Osteoblast (primary cell): ENCODE measurements around the gene AFF3. TPM values are rescaled to one million over a fixed set of nuclear protein-coding genes. Genes with fewer than 3 reads are reported as not detected.

Source experiments
- DNase-seq: peaks from one replicate; pipeline ENCODE4 v3.0.0; 2011; ENCODE audit warnings: low spot score, mixed read lengths; ENCODE audit not compliant: insufficient read length; ENCODE audit errors: missing footprints
- H2AFZ ChIP-seq: 2 replicates; pipeline ENCODE4 v1.6.0; 2011; ENCODE audit warnings: mild to moderate bottlenecking, low read length
- H3K27ac ChIP-seq: 2 replicates; pipeline ENCODE4 v1.5.1; 2011; ENCODE audit warnings: mild to moderate bottlenecking, low read depth, low read length, moderate library complexity
- H3K27me3 ChIP-seq: 2 replicates; pipeline ENCODE4 v1.6.0; 2012; ENCODE audit warnings: mild to moderate bottlenecking, control low read depth, inconsistent platforms, low read length, moderate library complexity; ENCODE audit not compliant: insufficient read depth
- H3K36me3 ChIP-seq: 2 replicates; pipeline ENCODE4 v1.5.1; 2011; ENCODE audit warnings: mild to moderate bottlenecking, low read length, control low read depth, moderate library complexity; ENCODE audit not compliant: insufficient read depth
- H3K4me1 ChIP-seq: 2 replicates; pipeline ENCODE4 v1.5.1; 2011; ENCODE audit warnings: mild to moderate bottlenecking, low read length, control low read depth, moderate library complexity; ENCODE audit not compliant: insufficient read depth
- H3K4me2 ChIP-seq: 2 replicates; pipeline ENCODE4 v1.6.0; 2011; ENCODE audit warnings: mild to moderate bottlenecking, low read length; ENCODE audit not compliant: insufficient read depth
- H3K4me3 ChIP-seq: fragments of 200-600 bp; sonication (generic); 3 replicates; pipeline ENCODE4 v1.5.1; 2012; ENCODE audit warnings: mild to moderate bottlenecking, low read length, inconsistent platforms; ENCODE audit not compliant: insufficient read depth
- H3K79me2 ChIP-seq: 2 replicates; pipeline ENCODE4 v1.6.0; 2012; ENCODE audit warnings: mild to moderate bottlenecking, low read length, control low read depth, inconsistent platforms; ENCODE audit not compliant: insufficient read depth
- H3K9me3 ChIP-seq: 2 replicates; pipeline ENCODE4 v1.5.1; 2011; ENCODE audit warnings: low read depth, low read length, control low read depth
- H4K20me1 ChIP-seq: 2 replicates; pipeline ENCODE4 v1.6.0; 2012; ENCODE audit warnings: mild to moderate bottlenecking, low read length, control low read depth; ENCODE audit not compliant: insufficient read depth
- CTCF ChIP-seq: IDR thresholded peaks from 2 replicates; pipeline ENCODE4 v1.5.1; 2011; ENCODE audit warnings: mild to moderate bottlenecking, low read depth, low read length, moderate library complexity; ENCODE audit errors: extremely low read depth
- total RNA-seq: library from RNA; depleted of rRNA; stranded (reverse); fragments of >200 nt; gene quantifications from 2 replicates; pipeline ENCODE4 v1.2.3, GENCODE V29; 2012

The AFF3 gene
- total RNA-seq, 1 donor: 4.3 TPM

DNA sequence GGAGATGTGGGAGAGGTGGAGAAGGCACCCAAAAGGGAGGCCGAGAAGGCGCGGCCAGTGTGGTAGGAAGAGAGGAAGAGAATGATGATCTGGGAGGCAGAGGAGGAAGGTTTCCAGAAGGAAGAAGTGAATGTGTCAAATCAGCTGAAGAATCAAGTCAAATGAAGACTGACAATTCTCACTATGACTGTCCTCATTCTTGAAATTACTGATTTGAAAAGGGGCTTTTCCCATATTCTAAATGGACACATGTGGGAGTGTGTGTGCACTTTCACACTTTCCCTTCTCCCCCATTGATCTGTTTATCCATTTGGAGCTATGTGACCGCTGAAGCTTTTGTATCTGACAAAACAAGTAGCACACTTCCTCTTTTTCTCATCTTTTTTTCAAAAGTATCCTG, 6.1 kb downstream of the AFF3 start:
- Histone ChIP-seq H3K36me3 (no peaks in the 10 kb centered on the region), H4K20me1 (no peaks in the 10 kb centered on the region), H3K9me3 (no peaks in the 10 kb centered on the region), H3K27ac (no peak overlapping the region), H3K27me3 (peaks cover 22% of the 10 kb centered on the region), H2AFZ (no peak overlapping the region), H3K4me1 (no peaks in the 10 kb centered on the region), H3K4me2 (no peak overlapping the region), H3K4me3 (no peak overlapping the region), H3K79me2 (no peaks in the 10 kb centered on the region)
- DNase-seq: no peak
- TF ChIP-seq CTCF: no peak

DNA sequence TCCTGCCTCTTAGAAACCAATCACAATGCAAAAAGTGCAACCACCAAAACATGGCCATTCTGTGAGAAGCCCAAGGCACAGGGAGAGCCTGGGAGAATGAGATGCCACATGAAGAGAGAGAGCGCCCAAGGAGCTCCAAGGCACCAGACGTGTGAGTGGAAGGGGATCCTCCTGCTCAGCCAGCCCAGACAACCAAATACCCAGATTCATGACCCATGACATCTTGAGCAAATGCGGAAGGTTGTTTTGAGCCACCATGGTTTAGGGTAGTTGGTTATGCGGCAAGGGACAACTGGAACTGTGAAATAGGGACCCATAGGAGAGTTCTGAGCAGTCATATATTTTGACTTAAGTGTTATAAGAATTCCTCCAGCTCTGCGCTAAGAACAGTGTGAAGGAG, 7.0 kb downstream of the AFF3 start:
- peaks cover 22% of the 10 kb centered on the region for H3K27me3 ChIP-seq
- DNase-seq: peak; percentile 8
- no peak for TF ChIP-seq CTCF
- no peaks in the 10 kb centered on the region for H3K9me3 ChIP-seq
- H3K27ac ChIP-seq: no peak overlapping the region
- no peaks in the 10 kb centered on the region for H4K20me1 ChIP-seq
- no peak overlapping the region for H2AFZ ChIP-seq
- H3K36me3 ChIP-seq: no peaks in the 10 kb centered on the region
- H3K4me1 ChIP-seq: no peaks in the 10 kb centered on the region
- no peak overlapping the region for H3K4me3 ChIP-seq
- no peaks in the 10 kb centered on the region for H3K79me2 ChIP-seq
- no peak overlapping the region for H3K4me2 ChIP-seq

DNA sequence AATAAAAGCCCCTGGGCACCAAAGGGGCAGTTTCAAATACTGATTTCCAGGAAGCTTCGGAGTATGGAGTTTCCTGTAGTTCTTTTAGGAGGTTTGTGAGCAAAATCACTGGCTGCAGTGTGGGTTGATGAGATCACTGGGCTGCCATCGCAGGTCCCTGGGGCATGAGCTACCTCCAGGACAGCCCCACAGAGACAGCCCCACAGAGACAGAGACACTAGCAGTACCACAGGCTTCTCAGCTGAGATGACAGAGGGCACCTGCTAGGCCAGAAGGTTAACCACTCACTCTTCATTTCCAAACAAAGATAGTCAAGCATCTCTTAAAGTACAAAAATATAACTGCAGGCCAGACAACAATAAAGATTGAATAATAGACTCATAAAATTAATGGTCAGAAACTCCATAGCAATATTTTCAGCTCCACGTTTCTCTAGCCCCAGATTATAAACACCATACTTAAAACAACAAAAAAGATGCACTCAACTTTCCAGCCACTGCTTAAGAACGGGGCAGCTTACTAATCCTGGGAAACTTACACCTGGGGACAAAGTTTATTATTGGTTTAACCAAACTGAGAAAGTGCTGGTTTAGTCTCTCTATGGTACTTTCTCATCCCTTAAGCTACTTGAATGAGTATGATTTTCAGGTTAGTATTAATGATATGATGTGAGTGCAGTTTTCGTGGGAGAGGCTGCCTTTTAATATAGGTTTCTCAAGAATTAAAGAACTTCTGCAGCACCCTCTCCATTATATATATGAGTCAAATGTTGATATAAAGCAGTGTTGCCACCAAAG, 11.6 kb downstream of the AFF3 start:
- Histone ChIP-seq H3K4me1 (no peaks in the 10 kb centered on the region), H3K27me3 (peaks cover 10% of the 10 kb centered on the region), H3K79me2 (no peaks in the 10 kb centered on the region), H3K9me3 (no peaks in the 10 kb centered on the region), H3K27ac (no peak overlapping the region), H3K36me3 (no peaks in the 10 kb centered on the region), H2AFZ (no peak overlapping the region), H3K4me2 (no peak overlapping the region), H3K4me3 (no peak overlapping the region), H4K20me1 (no peaks in the 10 kb centered on the region)
- no peak for TF ChIP-seq CTCF
- no peak for DNase-seq

GRCh38 chr2:100126897-100127401, 15.4 kb downstream of the AFF3 start:
- no peaks in the 10 kb centered on the region for H3K4me1 ChIP-seq
- H3K36me3 ChIP-seq: no peaks in the 10 kb centered on the region
- no peaks in the 10 kb centered on the region for H3K27me3 ChIP-seq
- no peak for TF ChIP-seq CTCF
- no peak overlapping the region for H2AFZ ChIP-seq
- H3K79me2 ChIP-seq: no peaks in the 10 kb centered on the region
- H4K20me1 ChIP-seq: no peaks in the 10 kb centered on the region
- no peaks in the 10 kb centered on the region for H3K9me3 ChIP-seq
- no peak for DNase-seq
- no peak overlapping the region for H3K4me2 ChIP-seq
- H3K4me3 ChIP-seq: no peak overlapping the region
- no peak overlapping the region for H3K27ac ChIP-seq
